ENCODE data around the gene URB2.

Gene URB2

DNA sequence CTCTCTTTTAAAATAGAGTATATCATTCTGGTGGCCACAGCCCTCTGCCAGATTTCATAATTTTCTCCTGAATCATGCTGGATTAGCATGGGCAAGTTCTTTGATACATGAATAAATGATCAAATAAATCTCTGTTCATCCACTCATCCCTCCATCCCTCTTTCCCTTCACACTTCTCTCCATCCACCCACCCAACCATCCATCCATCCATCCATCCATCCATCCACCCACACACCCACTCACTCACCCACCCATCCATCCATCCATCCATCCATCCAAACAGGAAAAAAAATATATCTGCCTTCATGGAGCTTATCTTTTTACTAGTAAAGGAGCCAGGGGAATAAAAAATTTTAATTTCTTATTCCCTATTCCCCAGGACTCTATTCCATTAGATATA is 49.3 kb downstream of the URB2 start:
- H3K9me3 ChIP-seq = no peaks in the 10 kb centered on the region
- no peak overlapping the region for H3K4me3 ChIP-seq (ENCODE audit: low read depth, low read length)
- no peak for DNase-seq
- H3K27me3 ChIP-seq = no peaks in the 10 kb centered on the region
- H3K4me1 ChIP-seq = no peaks in the 10 kb centered on the region
- TF ChIP-seq, protein P1, sequence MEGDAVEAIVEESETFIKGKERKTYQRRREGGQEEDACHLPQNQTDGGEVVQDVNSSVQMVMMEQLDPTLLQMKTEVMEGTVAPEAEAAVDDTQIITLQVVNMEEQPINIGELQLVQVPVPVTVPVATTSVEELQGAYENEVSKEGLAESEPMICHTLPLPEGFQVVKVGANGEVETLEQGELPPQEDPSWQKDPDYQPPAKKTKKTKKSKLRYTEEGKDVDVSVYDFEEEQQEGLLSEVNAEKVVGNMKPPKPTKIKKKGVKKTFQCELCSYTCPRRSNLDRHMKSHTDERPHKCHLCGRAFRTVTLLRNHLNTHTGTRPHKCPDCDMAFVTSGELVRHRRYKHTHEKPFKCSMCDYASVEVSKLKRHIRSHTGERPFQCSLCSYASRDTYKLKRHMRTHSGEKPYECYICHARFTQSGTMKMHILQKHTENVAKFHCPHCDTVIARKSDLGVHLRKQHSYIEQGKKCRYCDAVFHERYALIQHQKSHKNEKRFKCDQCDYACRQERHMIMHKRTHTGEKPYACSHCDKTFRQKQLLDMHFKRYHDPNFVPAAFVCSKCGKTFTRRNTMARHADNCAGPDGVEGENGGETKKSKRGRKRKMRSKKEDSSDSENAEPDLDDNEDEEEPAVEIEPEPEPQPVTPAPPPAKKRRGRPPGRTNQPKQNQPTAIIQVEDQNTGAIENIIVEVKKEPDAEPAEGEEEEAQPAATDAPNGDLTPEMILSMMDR (IDR thresholded peaks at IDR 0.05; ENCODE audit: low read depth, low read length) = no peak
- H3K36me3 ChIP-seq = no peaks in the 10 kb centered on the region

DNA sequence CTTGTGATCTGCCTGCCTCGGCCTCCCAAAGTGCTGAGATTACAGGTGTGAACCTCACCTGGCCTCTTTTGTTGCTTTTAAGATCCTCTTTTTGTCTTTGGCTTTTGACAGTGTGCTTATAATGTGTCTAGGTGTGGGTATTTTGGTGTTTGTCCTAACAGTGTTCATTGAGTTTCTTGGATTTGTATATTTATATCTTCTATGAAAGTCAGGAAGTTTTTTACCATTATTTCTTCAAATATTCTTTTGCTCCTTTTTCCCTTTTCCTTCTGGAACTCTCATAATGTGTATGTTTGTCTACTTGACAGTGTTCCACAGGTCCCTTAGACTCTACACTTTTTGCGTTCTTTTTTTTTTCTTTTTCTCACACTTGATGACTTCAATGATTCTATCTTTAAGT is 59.1 kb downstream of the URB2 start:
- TF ChIP-seq, protein P1 (IDR thresholded peaks at IDR 0.05; ENCODE audit: low read depth, low read length) = no peak
- no peaks in the 10 kb centered on the region for H3K9me3 ChIP-seq
- no peaks in the 10 kb centered on the region for H3K27me3 ChIP-seq
- H3K4me1 ChIP-seq = no peaks in the 10 kb centered on the region
- no peaks in the 10 kb centered on the region for H3K36me3 ChIP-seq
- DNase-seq = no peak
- H3K4me3 ChIP-seq (ENCODE audit: low read depth, low read length) = no peak overlapping the region

DNA sequence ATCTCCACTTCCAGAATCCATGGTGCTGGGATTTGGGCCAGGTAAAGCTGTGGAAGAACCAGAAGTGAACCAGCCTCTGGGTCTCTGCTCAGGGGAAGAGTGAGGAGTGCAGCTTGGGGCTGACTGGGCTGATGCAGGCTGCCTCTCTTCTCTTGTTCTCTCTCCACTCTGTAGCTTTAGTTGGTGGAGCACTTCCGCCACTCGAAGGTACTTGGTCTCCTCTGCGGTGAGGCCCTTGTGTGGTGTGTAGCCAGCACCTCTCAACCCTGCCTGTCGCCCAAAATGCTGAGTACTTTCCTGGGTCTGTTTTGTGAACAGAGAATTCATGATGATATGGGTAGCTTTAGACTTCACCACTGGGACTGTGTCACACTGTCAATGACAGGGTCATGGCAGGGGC is 63.2 kb downstream of the URB2 start:
- H3K36me3 ChIP-seq = no peaks in the 10 kb centered on the region
- no peaks in the 10 kb centered on the region for H3K27me3 ChIP-seq
- H3K4me1 ChIP-seq = peaks cover 14% of the 10 kb centered on the region
- no peak overlapping the region for H3K4me3 ChIP-seq (ENCODE audit: low read depth, low read length)
- H3K9me3 ChIP-seq = no peaks in the 10 kb centered on the region
- TF ChIP-seq, protein P1 (IDR thresholded peaks at IDR 0.05; ENCODE audit: low read depth, low read length) = no peak
- DNase-seq = no peak

DNA sequence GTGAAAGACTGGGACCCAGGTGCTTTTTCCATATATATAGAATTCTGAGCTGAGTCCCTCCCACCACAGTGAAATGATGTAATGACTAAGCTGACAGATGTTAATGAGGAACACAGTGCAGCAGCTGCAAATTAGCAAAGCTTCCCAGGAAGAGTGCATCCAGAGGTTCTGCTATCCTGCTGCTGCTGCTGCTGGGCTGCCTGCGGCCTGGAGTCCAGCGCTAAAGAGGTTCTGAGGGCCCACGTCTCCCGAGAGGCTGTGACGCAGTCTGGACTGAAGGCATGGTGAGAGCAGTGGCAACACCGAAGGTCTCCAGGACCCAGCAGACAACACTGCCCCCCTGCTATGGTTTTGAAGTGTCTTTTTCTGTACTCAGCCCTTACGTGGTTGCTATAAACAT is 63.9 kb downstream of the URB2 start:
- no peaks in the 10 kb centered on the region for H3K27me3 ChIP-seq
- TF ChIP-seq, protein P1 (IDR thresholded peaks at IDR 0.05; ENCODE audit: low read depth, low read length) = no peak
- H3K36me3 ChIP-seq = no peaks in the 10 kb centered on the region
- no peaks in the 10 kb centered on the region for H3K9me3 ChIP-seq
- H3K4me1 ChIP-seq = peaks cover 17% of the 10 kb centered on the region
- no peak for DNase-seq
- no peak overlapping the region for H3K4me3 ChIP-seq (ENCODE audit: low read depth, low read length)

DNA sequence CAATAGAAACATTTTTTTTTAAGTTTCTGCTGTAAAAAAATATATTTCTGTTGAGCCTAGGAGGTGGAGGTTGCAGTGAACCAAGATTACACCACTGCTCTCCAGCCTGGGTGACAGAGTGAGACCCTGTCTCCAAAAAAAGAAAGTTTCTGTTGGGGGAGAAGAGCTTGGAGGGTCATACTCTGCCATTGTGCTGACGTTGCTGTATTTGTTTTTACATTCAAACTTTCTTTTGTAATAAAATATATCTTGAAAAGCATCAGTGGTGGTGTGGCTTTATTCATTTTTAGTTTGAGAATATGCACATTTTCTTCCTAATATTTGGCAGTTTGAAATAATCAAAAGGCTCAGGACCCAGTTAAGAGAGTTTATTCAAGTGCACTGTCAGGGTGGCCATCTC is 64.6 kb downstream of the URB2 start:
- Histone ChIP-seq H3K4me3 (ENCODE audit: low read depth, low read length) (no peak overlapping the region), H3K36me3 (no peaks in the 10 kb centered on the region)

DNA sequence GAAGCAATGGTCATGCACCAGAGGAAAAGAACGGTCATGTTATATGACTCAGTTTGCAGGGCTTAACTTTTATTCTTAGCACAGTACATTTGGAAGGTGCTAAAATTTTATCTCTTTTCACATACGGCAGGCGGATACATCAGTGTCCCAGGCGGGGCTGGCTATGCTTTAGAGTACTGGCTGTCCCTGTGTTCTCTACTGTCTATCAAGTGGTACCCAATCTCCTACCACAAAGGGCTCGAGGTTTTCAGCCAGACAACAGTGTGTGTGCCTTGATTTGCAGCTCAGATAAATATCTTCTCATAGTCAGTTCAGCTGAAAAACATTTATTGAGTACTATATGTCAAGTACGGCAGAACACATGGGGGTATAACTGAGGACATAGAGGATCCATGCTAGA is 65.3 kb downstream of the URB2 start:
- H3K4me1 ChIP-seq = peaks cover 28% of the 10 kb centered on the region
- no peak for DNase-seq

More for the DNA sequence above, 64.6 kb downstream of the URB2 start:
- peaks cover 24% of the 10 kb centered on the region for H3K4me1 ChIP-seq
- no peaks in the 10 kb centered on the region for H3K9me3 ChIP-seq
- TF ChIP-seq, protein P1 (IDR thresholded peaks at IDR 0.05; ENCODE audit: low read depth, low read length) = no peak
- H3K27me3 ChIP-seq = no peaks in the 10 kb centered on the region
- DNase-seq = no peak

More for the DNA sequence above, 65.3 kb downstream of the URB2 start:
- H3K27me3 ChIP-seq = no peaks in the 10 kb centered on the region
- TF ChIP-seq, protein P1 (IDR thresholded peaks at IDR 0.05; ENCODE audit: low read depth, low read length) = no peak
- H3K4me3 ChIP-seq (ENCODE audit: low read depth, low read length) = no peak overlapping the region
- H3K36me3 ChIP-seq = no peaks in the 10 kb centered on the region
- no peaks in the 10 kb centered on the region for H3K9me3 ChIP-seq

Data from BE2C (cell line).